Measurements from ENCODE around the gene SIRT1. TPM values are rescaled to one million over a fixed set of nuclear protein-coding genes. Genes with fewer than 3 reads are reported as not detected.
A peak's percentile ranks its signal among the peaks of the same experiment; 100 is the strongest.

SIRT1 gene
- polyA plus RNA-seq, 3 donors: 4.4 to 8.4 (median 8.3) TPM

GRCh38 chr10:67864607-67865371, 19.7 kb upstream of the SIRT1 start:
- peaks cover 16% of the 10 kb centered on the region for H3K4me1 Mint-ChIP-seq
- H3K27me3 Mint-ChIP-seq (ENCODE audit: low read depth in 3 of 3): peaks cover 0 to 1% (median 0%) of the 10 kb centered on the region in 3 donors
- Histone ChIP-seq H3K4me2 (replicated peaks; ENCODE audit: extremely low read depth, low read length, poor library complexity, severe bottlenecking) (peak overlapping the region; percentile 68), H4K20me1 (ENCODE audit: insufficient read depth, low read length) (no peaks in the 10 kb centered on the region), H3K36me3 (replicated peaks in 1 of 2; ENCODE audit: control insufficient read depth in 1 of 2, insufficient read depth in 2 of 2, low read length in 2 of 2) (no peaks in the 10 kb centered on the region), H3K4me3 (replicated peaks in 1 of 3; ENCODE audit: low read depth in 2 of 3, low read length in 3 of 3) (peak overlapping the region in 1 of 3 experiments; percentile 51), H3K9me3 (replicated peaks in 1 of 2; ENCODE audit: control insufficient read depth in 1 of 2, insufficient read depth in 1 of 2, low read length in 2 of 2) (no peaks in the 10 kb centered on the region), H3K27ac (ENCODE audit: low read depth in 1 of 2, low read length in 2 of 2) (peak overlapping the region in 1 of 2 donors; percentile 68), H3K4me1 (ENCODE audit: control insufficient read depth in 1 of 2, insufficient read depth in 2 of 2, low read length in 2 of 2) (peaks cover 14% of the 10 kb centered on the region in 2 donors), H3K79me2 (ENCODE audit: insufficient read depth, low read length) (no peaks in the 10 kb centered on the region), H2AFZ (ENCODE audit: insufficient read depth, low read depth, low read length, poor library complexity, severe bottlenecking) (peak overlapping the region; percentile 69), H3K9ac (ENCODE audit: insufficient read depth, low read length, poor library complexity, severe bottlenecking) (peak overlapping the region; percentile 13), H3K27me3 (ENCODE audit: control insufficient read depth in 2 of 2, insufficient read depth in 2 of 2, low read length in 2 of 2) (no peaks in the 10 kb centered on the region)
- H3K4me3 Mint-ChIP-seq: peak overlapping the region; percentile 43 to 77
- peak in 2 of 3 donors; percentile 11 to 35 for DNase-seq
- H3K27ac Mint-ChIP-seq: peak overlapping the region; percentile 66 to 94 (median 85)
- WGBS (ENCODE audit: insufficient coverage): 61% methylated on average over 4 of the region's 10 CpGs
- intact Hi-C loops (cut with micrococcal nuclease): no loop called here
- H3K36me3 Mint-ChIP-seq: no peaks in the 10 kb centered on the region
- no peak for TF ChIP-seq CTCF (IDR thresholded peaks at IDR 0.05)
- H3K9me3 Mint-ChIP-seq: no peaks in the 10 kb centered on the region

GRCh38 chr10:67868132-67868531, 16.3 kb upstream of the SIRT1 start:
- H3K4me1 Mint-ChIP-seq: peaks cover 16% of the 10 kb centered on the region
- intact Hi-C loops (cut with micrococcal nuclease): no loop called here
- peaks cover 1 to 2% (median 2%) of the 10 kb centered on the region in 3 donors for H3K27me3 Mint-ChIP-seq (ENCODE audit: low read depth in 3 of 3)
- H3K9ac ChIP-seq (ENCODE audit: insufficient read depth, low read length, poor library complexity, severe bottlenecking): no peak overlapping the region
- no peak overlapping the region for H3K4me3 Mint-ChIP-seq
- TF ChIP-seq CTCF (IDR thresholded peaks at IDR 0.05): no peak
- H3K4me1 ChIP-seq (ENCODE audit: control insufficient read depth in 1 of 2, insufficient read depth in 2 of 2, low read length in 2 of 2): peaks cover 14% of the 10 kb centered on the region in 2 donors
- no peak overlapping the region for H2AFZ ChIP-seq (ENCODE audit: insufficient read depth, low read depth, low read length, poor library complexity, severe bottlenecking)
- H3K4me2 ChIP-seq (replicated peaks; ENCODE audit: extremely low read depth, low read length, poor library complexity, severe bottlenecking): no peak overlapping the region
- no peak for DNase-seq
- no peaks in the 10 kb centered on the region for H3K36me3 ChIP-seq (replicated peaks in 1 of 2; ENCODE audit: control insufficient read depth in 1 of 2, insufficient read depth in 2 of 2, low read length in 2 of 2)
- H3K9me3 ChIP-seq (replicated peaks in 1 of 2; ENCODE audit: control insufficient read depth in 1 of 2, insufficient read depth in 1 of 2, low read length in 2 of 2): no peaks in the 10 kb centered on the region
- H3K36me3 Mint-ChIP-seq: no peaks in the 10 kb centered on the region
- no peak overlapping the region for H3K4me3 ChIP-seq (replicated peaks in 1 of 3; ENCODE audit: low read depth in 2 of 3, low read length in 3 of 3)
- H3K27ac ChIP-seq (ENCODE audit: low read depth in 1 of 2, low read length in 2 of 2): no peak overlapping the region
- H3K9me3 Mint-ChIP-seq: no peaks in the 10 kb centered on the region
- H3K27ac Mint-ChIP-seq: no peak overlapping the region
- no CpG with 5 or more reads among the region's 2 CpGs for WGBS (ENCODE audit: insufficient coverage)
- H4K20me1 ChIP-seq (ENCODE audit: insufficient read depth, low read length): no peaks in the 10 kb centered on the region
- H3K79me2 ChIP-seq (ENCODE audit: insufficient read depth, low read length): no peaks in the 10 kb centered on the region
- no peaks in the 10 kb centered on the region for H3K27me3 ChIP-seq (ENCODE audit: control insufficient read depth in 2 of 2, insufficient read depth in 2 of 2, low read length in 2 of 2)

Data from CD14-positive monocyte (primary cell).